Forelimb muscle (tissue), 1 donor: Measurements from ENCODE around the gene CKMT1B. TPM values are rescaled to one million over a fixed set of nuclear protein-coding genes. Genes with fewer than 3 reads are reported as not detected.
"Not testable (repeated sequence)": the region's sequence is repeated elsewhere in the genome, so short reads cannot be mapped to it uniquely, and the experiment has no call there.

Experiments
- DNase-seq: peaks from one replicate; pipeline ENCODE4 v3.0.0-alpha.2; 2013; ENCODE audit warnings: low read depth
- polyA plus RNA-seq: library from polyadenylated mRNA; unstranded; fragments of 120-200 nt; gene quantifications from one replicate; pipeline ENCODE4 v1.2.1, GENCODE V29; 2013; ENCODE audit not compliant: insufficient read length

The CKMT1B gene
- polyA plus RNA-seq, result not detected

- not testable (repeated sequence) for DNase-seq
Measured at GRCh38 chr15:43593328-43594190, at the start of gene CKMT1B. Gene CKMT1B (plus strand): TSS chr15:43594027. CDS start chr15:43594219, 192 bp downstream.

GRCh38 chr15:43544266-43544665 lies 49.6 kb upstream of the CKMT1B start:
- DNase-seq, result no peak

- DNase-seq, result no peak
Measured at GRCh38 chr15:43545426-43545825, 48.4 kb upstream of the CKMT1B start.

- DNase-seq, result no peak
Measured at GRCh38 chr15:43547539-43547938, 46.3 kb upstream of the CKMT1B start.

GRCh38 chr15:43550527-43551363 lies 43.1 kb upstream of the CKMT1B start:
- no peak for DNase-seq

- no peak for DNase-seq
Measured at GRCh38 chr15:43552256-43552655, 41.6 kb upstream of the CKMT1B start.

GRCh38 chr15:43552986-43553385 lies 40.8 kb upstream of the CKMT1B start:
- DNase-seq, result no peak

- not testable (repeated sequence) for DNase-seq
Measured at GRCh38 chr15:43562753-43563152, 31.1 kb upstream of the CKMT1B start.

- not testable (repeated sequence) for DNase-seq
Measured at GRCh38 chr15:43563793-43564192, 30.0 kb upstream of the CKMT1B start.

- not testable (repeated sequence) for DNase-seq
Measured at GRCh38 chr15:43566615-43567014, 27.2 kb upstream of the CKMT1B start.

GRCh38 chr15:43574607-43575006 lies 19.2 kb upstream of the CKMT1B start:
- not testable (repeated sequence) for DNase-seq

GRCh38 chr15:43589778-43590466 lies 3.9 kb upstream of the CKMT1B start, which contains the start of gene PPIP5K1:
Gene PPIP5K1 (minus strand): TSS chr15:43590208. CDS start chr15:43584504, 5,704 bp downstream.
- DNase-seq, result not testable (repeated sequence)

- not testable (repeated sequence) for DNase-seq
Measured at GRCh38 chr15:43592841-43593240, 986 bp upstream of the CKMT1B start.

GRCh38 chr15:43599131-43599530 lies 5.3 kb downstream of the CKMT1B start:
- DNase-seq, result not testable (repeated sequence)

- not testable (repeated sequence) for DNase-seq
Measured at GRCh38 chr15:43600200-43600599, 6.4 kb downstream of the CKMT1B start.

GRCh38 chr15:43602233-43602632 lies 8.4 kb downstream of the CKMT1B start:
- DNase-seq, result not testable (repeated sequence)

GRCh38 chr15:43617750-43618149 lies 23.9 kb downstream of the CKMT1B start:
- not testable (repeated sequence) for DNase-seq

- DNase-seq, result not testable (repeated sequence)
Measured at GRCh38 chr15:43618700-43619099, 24.9 kb downstream of the CKMT1B start, which contains the start of gene STRC. Gene STRC (minus strand): TSS chr15:43618800. CDS start chr15:43618722, 78 bp downstream.

- DNase-seq, result not testable (repeated sequence)
Measured at GRCh38 chr15:43622068-43622799, 28.4 kb downstream of the CKMT1B start.

GRCh38 chr15:43625106-43625505 lies 31.3 kb downstream of the CKMT1B start:
- no peak for DNase-seq

- DNase-seq, result not testable (repeated sequence)
Measured at GRCh38 chr15:43626937-43627336, 33.1 kb downstream of the CKMT1B start.
